Loucy (cell line): ENCODE data around the gene EFCAB8.
"Not testable (repeated sequence)": the region's sequence is repeated elsewhere in the genome, so short reads cannot be mapped to it uniquely, and the experiment has no call there.

Source experiments
- H2AFZ ChIP-seq: fragments of 200-600 bp; sonication (generic); 2 replicates; pipeline ENCODE4 v1.6.0; 2016; ENCODE audit warnings: antibody characterized with exemption, mild to moderate bottlenecking, low read length, moderate library complexity
- H3F3A ChIP-seq: fragments of 200-600 bp; 2 replicates; pipeline ENCODE4 v1.6.0; 2016; ENCODE audit warnings: antibody characterized with exemption, low read depth, mild to moderate bottlenecking
- H3K27me3 ChIP-seq: fragments of 200-600 bp; sonication (generic); 2 replicates; pipeline ENCODE4 v1.6.1; 2014; ENCODE audit warnings: low read length, mild to moderate bottlenecking; ENCODE audit not compliant: insufficient read depth, poor library complexity, severe bottlenecking
- H3K36me3 ChIP-seq: fragments of 200-600 bp; sonication (generic); 2 replicates; pipeline ENCODE4 v1.6.1; 2016; ENCODE audit warnings: low read length; ENCODE audit not compliant: insufficient read depth
- H3K4me1 ChIP-seq: fragments of 200-600 bp; sonication (generic); 2 replicates; pipeline ENCODE4 v1.5.1; 2014; ENCODE audit warnings: low read length, mild to moderate bottlenecking; ENCODE audit not compliant: insufficient read depth, poor library complexity, severe bottlenecking
- H3K4me2 ChIP-seq: fragments of 200-600 bp; sonication (generic); 2 replicates; pipeline ENCODE4 v1.6.0; 2014; ENCODE audit warnings: antibody characterized with exemption, low read length, low read depth, mild to moderate bottlenecking; ENCODE audit not compliant: poor library complexity, severe bottlenecking
- H3K4me3 ChIP-seq: fragments of 200-600 bp; sonication (generic); 2 replicates; pipeline ENCODE4 v1.5.1; 2014; ENCODE audit warnings: low read length, mild to moderate bottlenecking, mixed read lengths; ENCODE audit not compliant: poor library complexity, severe bottlenecking
- H3K79me2 ChIP-seq: fragments of 200-600 bp; sonication (generic); 2 replicates; pipeline ENCODE4 v1.6.1; 2014; ENCODE audit warnings: low read length; ENCODE audit not compliant: insufficient read depth
- H3K9ac ChIP-seq: fragments of 200-600 bp; sonication (generic); 2 replicates; pipeline ENCODE4 v1.6.0; 2014; ENCODE audit warnings: mild to moderate bottlenecking, low read depth, low read length, moderate library complexity; ENCODE audit not compliant: poor library complexity, severe bottlenecking
- H3K9me2 ChIP-seq: fragments of 200-600 bp; sonication (generic); replicated peaks from 2 replicates; pipeline ENCODE4 v1.6.1; 2016; ENCODE audit warnings: low read depth, low read length, mixed read lengths
- H3K9me3 ChIP-seq: fragments of 200-600 bp; sonication (generic); 2 replicates; pipeline ENCODE4 v1.6.1; 2014; ENCODE audit warnings: mild to moderate bottlenecking, antibody characterized with exemption, low read length, low read depth; ENCODE audit not compliant: insufficient read depth
- H4K20me1 ChIP-seq: fragments of 200-600 bp; sonication (generic); 2 replicates; pipeline ENCODE4 v1.6.0; 2014; ENCODE audit warnings: antibody characterized with exemption, low read length, mild to moderate bottlenecking; ENCODE audit not compliant: insufficient read depth, poor library complexity, severe bottlenecking
- CTCF ChIP-seq: fragments of 200-600 bp; sonication (generic); conservative IDR thresholded peaks from 2 replicates; pipeline ENCODE4 v1.5.1; 2014; ENCODE audit warnings: mild to moderate bottlenecking, antibody characterized with exemption, low read length
- EZH2phosphoT487 ChIP-seq: fragments of 200-600 bp; IDR thresholded peaks from 2 replicates; pipeline ENCODE4 v1.6.1; 2018; ENCODE audit warnings: antibody characterized with exemption, mild to moderate bottlenecking, moderate library complexity, borderline replicate concordance

EFCAB8 gene

GRCh38 chr20:32971703-32972161, 113.0 kb downstream of the EFCAB8 start:
- Histone ChIP-seq H2AFZ (no peak overlapping the region), H3K4me3 (peak overlapping the region; percentile 68), H3K9me3 (no peaks in the 10 kb centered on the region; the same call in 1 of the 2 replicates), H3K79me2 (no peaks in the 10 kb centered on the region), H3K9ac (peak overlapping the region; percentile 89), H3K36me3 (no peaks in the 10 kb centered on the region), H3K9me2 (no peaks in the 10 kb centered on the region), H3K4me1 (peaks cover 74% of the 10 kb centered on the region), H4K20me1 (no peaks in the 10 kb centered on the region), H3F3A (peaks cover 20% of the 10 kb centered on the region), H3K4me2 (peak overlapping the region; percentile 81), H3K27me3 (no peaks in the 10 kb centered on the region)
- TF ChIP-seq CTCF = no peak
- TF ChIP-seq EZH2phosphoT487 = no peak

GRCh38 chr20:32972181-32973076, 113.7 kb downstream of the EFCAB8 start:
- peak overlapping the region; percentile 81 for H3K4me2 ChIP-seq
- H3F3A ChIP-seq = peaks cover 20% of the 10 kb centered on the region
- peak overlapping the region; percentile 89 for H3K9ac ChIP-seq
- H3K27me3 ChIP-seq = no peaks in the 10 kb centered on the region
- H3K4me1 ChIP-seq = peaks cover 67% of the 10 kb centered on the region
- H3K36me3 ChIP-seq = no peaks in the 10 kb centered on the region
- no peak overlapping the region for H2AFZ ChIP-seq
- TF ChIP-seq CTCF = no peak
- no peak for TF ChIP-seq EZH2phosphoT487
- no peaks in the 10 kb centered on the region for H3K79me2 ChIP-seq
- H4K20me1 ChIP-seq = no peaks in the 10 kb centered on the region
- no peaks in the 10 kb centered on the region for H3K9me2 ChIP-seq
- peaks cover 4% of the 10 kb centered on the region; the same call in 1 of the 2 replicates for H3K9me3 ChIP-seq
- peak overlapping the region; percentile 68 for H3K4me3 ChIP-seq

GRCh38 chr20:32973077-32973717, 114.5 kb downstream of the EFCAB8 start:
- H3K9me3 ChIP-seq = peaks cover 4% of the 10 kb centered on the region; the same call in 1 of the 2 replicates
- H3K9ac ChIP-seq = peak overlapping the region; percentile 89

GRCh38 chr20:32974204-32975064, 115.7 kb downstream of the EFCAB8 start:
- H3K4me1 ChIP-seq = peaks cover 48% of the 10 kb centered on the region
- not testable (repeated sequence) for H3K9me2 ChIP-seq, H3K27me3 ChIP-seq, H3K36me3 ChIP-seq, H3K4me3 ChIP-seq, H3K9me3 ChIP-seq, H2AFZ ChIP-seq, H3K79me2 ChIP-seq, H4K20me1 ChIP-seq
- H3K9ac ChIP-seq = peak overlapping the region; percentile 89
- H3F3A ChIP-seq = peaks cover 20% of the 10 kb centered on the region
- H3K4me2 ChIP-seq = peak overlapping the region; percentile 81

More at GRCh38 chr20:32973077-32973717, 114.5 kb downstream of the EFCAB8 start:
- Histone ChIP-seq H3K27me3 (no peaks in the 10 kb centered on the region), H3K4me3 (peak overlapping the region; percentile 68), H3K36me3 (no peaks in the 10 kb centered on the region), H3K4me1 (peaks cover 59% of the 10 kb centered on the region), H3K79me2 (no peaks in the 10 kb centered on the region), H2AFZ (no peak overlapping the region), H3F3A (peaks cover 20% of the 10 kb centered on the region), H4K20me1 (no peaks in the 10 kb centered on the region), H3K9me2 (no peaks in the 10 kb centered on the region), H3K4me2 (peak overlapping the region; percentile 81)
- TF ChIP-seq EZH2phosphoT487 (no peak), CTCF (no peak)
